HPDE6-E6E7 (cell line): Measurements from ENCODE around the gene VEGFC.
A peak's percentile ranks its signal among the peaks of the same experiment; 100 is the strongest.

ENCODE experiments used
- DNase-seq: peaks from one replicate; pipeline ENCODE4 v3.0.0; 2011; ENCODE audit warnings: missing footprints; ENCODE audit errors: extremely low spot score

The VEGFC gene

DNA sequence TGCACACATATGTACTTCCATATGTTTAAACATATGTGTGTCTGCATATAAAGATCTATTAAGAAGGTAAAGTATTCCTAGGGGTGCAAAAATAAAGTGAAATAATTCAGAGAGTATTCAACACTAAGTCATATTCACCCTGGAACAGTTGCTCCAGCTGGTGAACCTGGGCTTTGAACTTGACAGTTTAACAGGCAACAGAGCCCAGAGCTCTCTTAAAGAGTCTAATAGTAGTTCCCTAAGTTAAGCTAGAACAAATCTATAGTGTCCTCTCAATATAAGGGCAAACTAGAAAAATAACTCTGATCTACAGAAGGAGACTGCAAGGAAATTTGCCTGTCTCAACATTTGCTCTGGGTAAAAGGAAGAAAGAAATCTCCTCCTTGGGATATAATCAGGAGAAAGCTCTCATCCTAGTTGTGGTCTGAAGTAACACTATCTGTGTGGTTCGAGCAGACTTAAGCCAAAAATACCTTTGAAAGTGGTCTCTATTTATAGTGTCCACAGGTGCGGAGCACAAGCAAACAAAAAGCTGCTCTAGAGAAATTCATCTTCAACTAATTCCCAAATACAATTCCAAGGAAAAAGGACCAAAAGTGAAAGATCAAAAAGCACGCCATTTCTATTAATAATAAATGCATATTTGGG lies 29.9 kb downstream of the VEGFC start:
- DNase-seq, result no peak

DNA sequence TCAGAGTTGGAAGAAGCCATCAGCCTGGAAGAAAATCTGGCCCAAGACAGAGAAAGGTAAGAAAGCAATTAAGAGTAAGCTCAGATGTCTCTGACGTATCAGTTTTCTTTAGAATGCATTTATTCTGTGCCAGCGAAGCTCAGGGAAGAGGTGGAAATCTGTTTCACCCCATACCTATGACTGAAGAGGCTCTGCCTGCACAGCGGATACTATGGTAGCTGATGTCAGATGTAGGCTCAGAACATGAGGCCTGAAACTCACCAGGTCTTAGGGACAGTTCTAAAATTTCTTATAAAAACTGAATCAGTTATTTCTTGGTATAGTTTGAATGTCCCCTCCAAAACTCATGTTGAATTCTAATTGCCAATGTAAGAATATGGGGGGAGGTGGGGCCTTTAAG lies 30.9 kb downstream of the VEGFC start:
- no peak for DNase-seq

DNA sequence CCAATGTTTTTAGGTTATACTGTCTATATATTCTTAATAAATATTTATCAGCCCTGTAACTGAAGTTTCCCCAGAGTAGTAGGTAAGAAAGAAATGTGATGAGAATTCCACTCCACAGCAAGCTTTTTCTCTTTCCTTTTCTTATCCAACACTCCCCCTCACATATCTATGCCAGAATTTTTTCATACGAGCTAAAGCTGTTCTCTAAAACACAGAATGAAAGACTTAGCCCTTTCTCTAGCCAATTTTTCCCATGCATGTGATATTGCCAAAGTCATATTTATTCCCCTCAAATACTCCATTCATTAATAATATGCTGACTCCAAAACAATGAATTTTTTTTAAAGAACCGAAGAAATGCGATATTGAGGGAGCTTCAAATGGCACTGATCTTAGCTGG lies 32.3 kb downstream of the VEGFC start:
- no peak for DNase-seq

- DNase-seq, result no peak
Observed at GRCh38 chr4:176758731-176759130, 34.0 kb downstream of the VEGFC start.

DNA sequence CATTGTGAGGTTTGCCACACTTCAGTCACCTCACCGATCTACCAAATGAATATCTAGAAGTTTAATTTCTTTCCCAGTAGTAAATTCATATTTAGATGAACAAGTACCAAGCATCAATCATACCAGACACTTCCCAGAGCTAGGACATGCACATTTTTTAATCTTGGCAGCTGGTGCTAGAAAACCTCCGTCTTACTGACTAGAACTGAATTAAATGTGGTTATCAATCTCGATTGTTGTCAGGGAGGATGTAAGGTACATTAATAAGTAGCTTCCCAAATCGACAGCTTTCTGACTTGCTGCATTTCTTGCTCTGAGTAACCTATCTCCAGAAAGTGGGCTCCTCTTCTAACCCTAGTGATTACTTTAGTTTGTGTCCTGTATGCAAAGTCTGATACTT lies 34.4 kb downstream of the VEGFC start:
- DNase-seq, result no peak

DNA sequence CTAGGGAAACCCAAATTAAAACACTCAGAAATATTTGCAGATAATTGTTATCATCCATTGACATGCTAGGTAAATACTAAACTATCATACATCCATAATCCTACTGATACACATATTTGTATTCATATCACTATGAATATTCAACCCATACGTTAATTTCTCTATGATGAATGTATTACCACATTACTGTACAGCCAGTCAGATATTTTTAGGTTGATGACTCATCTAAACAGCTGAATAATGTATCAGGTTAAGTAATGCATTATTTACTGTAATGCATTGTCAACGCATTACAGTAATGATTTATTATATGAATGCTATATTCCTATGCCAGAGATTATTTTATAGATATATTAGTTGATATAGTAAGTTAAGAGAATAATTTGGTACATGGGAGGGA lies 37.1 kb downstream of the VEGFC start:
- DNase-seq, result no peak

DNA sequence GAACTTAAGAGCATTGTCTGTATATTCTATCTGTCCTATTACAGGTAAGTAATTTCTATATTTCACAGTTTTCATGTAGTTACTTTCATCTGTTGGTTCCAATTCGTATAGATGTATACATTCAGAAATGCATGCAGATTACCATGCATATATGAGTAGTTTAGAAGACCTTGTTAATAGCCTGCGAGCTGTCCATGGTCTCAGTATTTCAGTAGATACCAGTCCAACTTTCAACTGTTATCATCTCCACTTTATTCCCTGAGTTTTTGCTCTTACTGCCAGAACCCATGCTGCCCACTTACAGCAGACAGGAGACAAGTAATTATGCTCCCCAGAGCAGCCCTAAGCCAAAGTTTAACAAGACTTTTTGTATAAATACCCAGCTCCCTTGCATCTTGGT lies 37.7 kb downstream of the VEGFC start:
- no peak for DNase-seq

DNA sequence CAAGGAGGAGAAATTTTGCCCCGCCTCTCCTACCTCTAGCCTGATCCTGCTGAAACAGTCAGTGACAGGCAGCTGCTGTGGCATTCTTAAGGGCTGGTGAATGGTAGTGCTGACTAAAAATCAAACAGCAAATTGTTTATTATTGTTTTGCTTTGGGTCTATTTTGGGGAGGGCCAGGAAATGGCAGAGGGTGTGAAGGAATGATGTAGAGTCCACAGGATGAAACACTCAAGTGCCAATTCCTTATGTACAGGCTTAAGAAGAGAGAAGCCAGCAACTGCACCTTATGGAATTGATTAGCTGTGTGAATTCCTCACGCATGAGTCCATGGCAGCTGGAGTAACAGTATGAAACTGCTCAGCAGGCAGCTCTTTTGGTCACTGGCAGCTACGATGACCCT lies 39.7 kb downstream of the VEGFC start:
- DNase-seq, result peak; percentile 38

GRCh38 chr4:176752191-176752749 lies 40.5 kb downstream of the VEGFC start:
- DNase-seq, result no peak

- DNase-seq, result no peak
Observed at GRCh38 chr4:176751061-176751460, 41.7 kb downstream of the VEGFC start.

- no peak for DNase-seq
Observed at GRCh38 chr4:176746846-176747245, 45.9 kb downstream of the VEGFC start.

- no peak for DNase-seq
Observed at GRCh38 chr4:176745902-176746301, 46.8 kb downstream of the VEGFC start.

- DNase-seq, result no peak
Observed at GRCh38 chr4:176744091-176744490, 48.6 kb downstream of the VEGFC start.

DNA sequence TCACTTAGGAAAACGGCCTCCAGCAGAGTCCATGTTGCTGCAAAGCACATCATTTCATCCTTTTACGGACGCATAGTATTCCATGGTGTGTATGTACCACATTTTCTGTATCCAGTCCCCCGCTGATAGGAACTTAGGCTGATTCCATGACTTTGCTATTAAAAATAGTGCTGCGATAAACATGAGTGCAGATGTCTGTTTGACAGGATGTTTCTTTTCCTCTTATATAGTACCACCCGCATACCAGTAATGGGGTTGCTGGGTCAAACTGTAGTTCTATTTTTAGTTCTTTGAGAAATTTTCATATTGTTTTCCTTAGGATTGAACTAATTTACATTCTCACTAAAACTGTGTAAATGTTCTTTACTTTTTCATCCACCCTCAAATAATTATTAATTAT lies 50.5 kb downstream of the VEGFC start:
- no peak for DNase-seq

GRCh38 chr4:176741253-176741652 lies 51.5 kb downstream of the VEGFC start:
- DNase-seq, result no peak

DNA sequence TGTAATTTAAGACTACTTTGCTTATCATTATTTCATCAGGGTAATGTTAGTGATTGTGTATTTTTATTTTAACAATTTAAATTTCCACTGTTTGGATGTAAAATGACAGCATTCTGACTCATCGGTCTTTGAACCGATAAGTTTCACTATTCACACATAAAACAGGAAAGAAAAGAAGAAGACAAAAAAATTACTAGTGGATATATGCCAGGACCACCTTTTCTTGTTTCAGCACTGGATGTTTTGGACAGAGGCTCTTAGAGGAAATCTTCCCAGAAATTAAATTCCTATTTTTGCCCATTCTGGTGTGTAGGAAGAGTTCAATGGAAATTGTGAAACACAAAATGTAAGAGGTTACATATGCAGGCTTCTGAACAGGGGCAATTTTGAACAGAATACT lies 57.4 kb downstream of the VEGFC start:
- DNase-seq, result no peak

DNA sequence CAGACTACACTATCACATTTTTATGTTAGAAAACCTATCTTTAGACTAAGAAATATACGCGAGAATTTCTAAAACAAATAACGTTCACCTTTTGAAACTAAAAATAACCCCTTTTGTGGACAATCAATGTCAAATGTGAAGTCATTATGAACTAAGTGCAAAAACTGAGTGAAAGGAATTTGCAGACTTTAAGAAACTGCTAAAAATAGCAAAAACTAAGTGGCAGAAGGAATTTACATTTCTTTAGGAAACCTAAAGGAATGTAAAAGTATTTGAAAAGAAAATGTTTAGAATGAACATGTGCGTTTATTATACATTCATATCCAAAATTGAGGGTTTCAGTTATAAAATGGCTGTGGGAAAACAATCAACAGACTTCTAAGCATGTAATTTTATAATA lies 58.3 kb downstream of the VEGFC start:
- DNase-seq, result no peak

DNA sequence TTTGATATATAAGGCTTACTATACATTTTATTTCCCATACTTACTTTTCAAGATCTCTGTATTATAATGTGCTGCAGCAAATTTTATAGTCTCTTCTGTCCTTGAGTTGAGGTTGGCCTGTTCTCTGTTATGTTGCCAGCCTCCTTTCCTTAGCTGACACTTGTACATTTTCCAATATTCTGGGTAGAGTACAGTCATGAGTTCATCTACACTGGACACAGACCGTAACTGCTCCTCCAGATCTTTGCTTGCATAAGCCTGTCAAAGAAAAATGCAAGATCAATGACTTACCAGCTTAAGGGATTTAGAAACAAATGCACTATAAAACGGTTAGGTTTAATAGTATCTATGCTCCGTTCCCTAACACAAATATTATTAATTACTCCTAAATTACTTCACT lies 63.2 kb downstream of the VEGFC start:
- DNase-seq, result no peak

GRCh38 chr4:176726803-176727202 lies 65.9 kb downstream of the VEGFC start:
- DNase-seq, result no peak

GRCh38 chr4:176721459-176721858 lies 71.3 kb downstream of the VEGFC start:
- DNase-seq, result no peak

DNA sequence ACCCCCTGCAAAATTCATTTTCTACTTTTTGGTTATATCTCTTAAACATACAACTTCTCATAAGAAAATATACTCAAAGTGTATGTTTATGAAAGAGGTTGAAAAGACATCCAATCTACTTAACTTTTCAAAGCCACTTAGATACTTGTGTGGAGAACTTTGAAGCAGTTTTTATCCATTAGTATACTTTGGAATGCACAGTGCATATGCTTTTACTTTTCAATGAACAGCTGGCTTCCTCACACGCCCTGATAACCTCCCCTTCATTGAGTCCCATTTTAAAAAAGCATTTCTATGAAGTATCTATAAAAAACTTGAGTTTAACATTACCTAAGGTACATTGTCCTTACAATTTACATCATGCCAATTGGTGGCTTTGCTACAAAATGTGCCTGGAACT lies 73.8 kb downstream of the VEGFC start:
- DNase-seq, result no peak

DNA sequence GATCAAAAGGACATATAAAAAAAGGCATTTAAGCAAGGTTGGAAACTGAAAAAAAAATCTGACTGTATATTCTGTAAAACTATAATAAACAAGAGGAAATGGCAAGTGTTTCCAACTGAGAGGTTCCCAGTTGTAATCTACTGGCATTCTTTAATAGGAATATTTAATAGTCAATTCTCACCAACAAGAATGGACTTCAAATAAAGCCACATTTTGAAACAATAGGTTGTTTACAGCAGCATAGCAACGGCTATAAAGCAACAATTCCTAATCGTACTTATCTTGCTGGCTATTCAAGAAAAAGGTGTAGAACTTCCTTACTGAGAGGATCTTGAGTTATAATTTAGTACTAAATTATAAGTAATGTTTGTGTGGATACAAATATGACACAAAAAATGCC lies 75.5 kb downstream of the VEGFC start:
- no peak for DNase-seq

- no peak for DNase-seq
Observed at GRCh38 chr4:176709417-176709816, 83.3 kb downstream of the VEGFC start.

- DNase-seq, result no peak
Observed at GRCh38 chr4:176708771-176709311, 83.9 kb downstream of the VEGFC start.
